GM23248 (cell line): ENCODE measurements around the gene CTBP2. TPM values are rescaled to one million over a fixed set of nuclear protein-coding genes. Genes with fewer than 3 reads are reported as not detected.

Experiments used
- DNase-seq: peaks from one replicate; pipeline ENCODE4 v3.0.0-alpha.2; 2015
- H2AFZ ChIP-seq: fragments of 200-600 bp; sonication (generic); 2 replicates; pipeline ENCODE4 v1.6.1; 2016; ENCODE audit warnings: antibody characterized with exemption
- H3F3A ChIP-seq: fragments of 200-600 bp; sonication (generic); 2 replicates; pipeline ENCODE4 v1.6.1; 2016; ENCODE audit warnings: mild to moderate bottlenecking, antibody characterized with exemption, mixed run types; ENCODE audit not compliant: insufficient read depth
- H3K27ac ChIP-seq: fragments of 200-600 bp; sonication (generic); 2 replicates; pipeline ENCODE4 v1.5.1; 2016; ENCODE audit warnings: mild to moderate bottlenecking
- H3K27me3 ChIP-seq: fragments of 200-600 bp; sonication (generic); replicated peaks from 2 replicates; pipeline ENCODE4 v1.6.1; 2016; ENCODE audit warnings: mild to moderate bottlenecking; ENCODE audit not compliant: insufficient read depth
- H3K36me3 ChIP-seq: fragments of 200-600 bp; sonication (generic); 2 replicates; pipeline ENCODE4 v1.6.1; 2016; ENCODE audit warnings: low read depth, mild to moderate bottlenecking
- H3K4me1 ChIP-seq: fragments of 200-600 bp; sonication (generic); 2 replicates; pipeline ENCODE4 v1.6.1; 2016; ENCODE audit warnings: mild to moderate bottlenecking; ENCODE audit not compliant: insufficient read depth
- H3K4me2 ChIP-seq: fragments of 200-600 bp; sonication (generic); one replicate; pipeline ENCODE4 v1.6.1; 2016; ENCODE audit warnings: mild to moderate bottlenecking; ENCODE audit not compliant: unreplicated experiment
- H3K4me3 ChIP-seq: fragments of 200-600 bp; sonication (generic); 2 replicates; pipeline ENCODE4 v1.5.1; 2016; ENCODE audit warnings: mild to moderate bottlenecking
- H3K79me2 ChIP-seq: fragments of 200-600 bp; sonication (generic); 2 replicates; pipeline ENCODE4 v1.6.1; 2016; ENCODE audit warnings: mild to moderate bottlenecking; ENCODE audit not compliant: insufficient read depth
- H3K9ac ChIP-seq: fragments of 200-600 bp; sonication (generic); 2 replicates; pipeline ENCODE4 v1.6.1; 2016; ENCODE audit warnings: mild to moderate bottlenecking
- H3K9me2 ChIP-seq: fragments of 200-600 bp; sonication (generic); 2 replicates; pipeline ENCODE4 v1.6.1; 2016; ENCODE audit warnings: mixed run types, mild to moderate bottlenecking, moderate library complexity; ENCODE audit not compliant: insufficient read depth
- H3K9me3 ChIP-seq: fragments of 200-600 bp; sonication (generic); one replicate; pipeline ENCODE4 v1.6.1; 2017; ENCODE audit warnings: low read depth
- H4K20me1 ChIP-seq: fragments of 200-600 bp; sonication (generic); 2 replicates; pipeline ENCODE4 v1.6.0; 2016; ENCODE audit not compliant: insufficient read depth
- EZH2 ChIP-seq: fragments of 200-600 bp; sonication (generic); IDR thresholded peaks from 2 replicates; pipeline ENCODE4 v1.6.1; 2018; ENCODE audit warnings: antibody characterized with exemption, mild to moderate bottlenecking; ENCODE audit not compliant: insufficient read depth, poor library complexity, severe bottlenecking
- EZH2phosphoT487 ChIP-seq: fragments of 200-600 bp; sonication (generic); IDR thresholded peaks from 2 replicates; pipeline ENCODE4 v1.6.1; 2018; ENCODE audit warnings: antibody characterized with exemption, moderate library complexity, mild to moderate bottlenecking, low read depth; ENCODE audit not compliant: insufficient read depth
- WGBS, 2 experiments: methylation state at CpG; one replicate each; pipeline ENCODE4 v1.1.6; 2015 to 2017; ENCODE audit warnings: low lambda C conversion rate in 2 of 2, low coverage in 1 of 2; ENCODE audit errors: missing lambda C conversion rate in 2 of 2; 5-methylcytosine and 5-hydroxymethylcytosine counted together
- in situ Hi-C: fragments of 300-500 bp; cut with MboI; formaldehyde crosslinking; loops from 2 replicates; pipeline ENCODE4 v1.15.0; 2020
- polyA plus RNA-seq: library from polyadenylated mRNA; unstranded; fragments of >200 nt; fragmentation: Nextera tagmentation; extraction: Ambion mirVana; gene quantifications from 2 replicates; pipeline ENCODE4 v1.2.1, GENCODE V29; 2016
- total RNA-seq: library from RNA; depleted of rRNA; stranded (reverse); fragments of >200 nt; shearing (Covaris generic); gene quantifications from 2 replicates; pipeline ENCODE4 v1.2.3, GENCODE V29; 2014

CTBP2 gene
- total and polyA plus RNA-seq, 2 experiments from 2014 or later: 52.0 to 65.5 TPM

DNA sequence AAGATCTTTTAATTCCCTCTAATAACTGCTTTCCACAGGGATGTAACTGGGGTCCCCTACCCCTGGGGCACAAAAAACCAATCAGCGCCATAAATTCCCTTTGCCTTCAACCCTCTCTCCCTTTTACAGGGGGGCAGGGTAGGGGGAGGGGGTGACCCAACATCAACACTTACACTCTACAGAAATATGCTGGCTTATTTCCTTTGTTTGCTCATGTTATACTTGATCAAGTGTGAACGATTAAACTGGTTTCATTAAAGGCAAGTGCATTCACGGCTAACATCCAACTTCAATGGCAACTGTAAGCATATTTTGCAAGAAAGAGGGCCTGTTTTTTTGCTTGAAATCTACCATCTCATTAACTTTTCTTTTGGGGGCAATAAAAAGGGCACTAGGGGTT lies 2.9 kb downstream of the CTBP2 start:
- H3K79me2 ChIP-seq: peaks cover 62% of the 10 kb centered on the region
- no peak overlapping the region for H2AFZ ChIP-seq
- H3K27ac ChIP-seq: peak overlapping the region; percentile 78
- H3K4me2 ChIP-seq: peak overlapping the region; percentile 99
- no peaks in the 10 kb centered on the region for H3K9me2 ChIP-seq
- H4K20me1 ChIP-seq: 0 out of 2 replicates have a peak, but pooled peaks cover 8% of the 10 kb centered on the region
- peak overlapping the region; percentile 97 for H3K4me3 ChIP-seq
- peak overlapping the region; percentile 88 for H3K9ac ChIP-seq
- no peak for TF ChIP-seq EZH2phosphoT487
- TF ChIP-seq EZH2: no peak
- no peaks in the 10 kb centered on the region for H3K9me3 ChIP-seq
- DNase-seq: peak; percentile 33
- peaks cover 49% of the 10 kb centered on the region for H3K4me1 ChIP-seq
- H3F3A ChIP-seq: peaks cover 21% of the 10 kb centered on the region
- WGBS, 2 experiments: 25 to 29% methylated on average over 3 of the region's 3 CpGs
- in situ Hi-C loops: no loop called here
- H3K27me3 ChIP-seq: no peaks in the 10 kb centered on the region
- H3K36me3 ChIP-seq: no peaks in the 10 kb centered on the region

DNA sequence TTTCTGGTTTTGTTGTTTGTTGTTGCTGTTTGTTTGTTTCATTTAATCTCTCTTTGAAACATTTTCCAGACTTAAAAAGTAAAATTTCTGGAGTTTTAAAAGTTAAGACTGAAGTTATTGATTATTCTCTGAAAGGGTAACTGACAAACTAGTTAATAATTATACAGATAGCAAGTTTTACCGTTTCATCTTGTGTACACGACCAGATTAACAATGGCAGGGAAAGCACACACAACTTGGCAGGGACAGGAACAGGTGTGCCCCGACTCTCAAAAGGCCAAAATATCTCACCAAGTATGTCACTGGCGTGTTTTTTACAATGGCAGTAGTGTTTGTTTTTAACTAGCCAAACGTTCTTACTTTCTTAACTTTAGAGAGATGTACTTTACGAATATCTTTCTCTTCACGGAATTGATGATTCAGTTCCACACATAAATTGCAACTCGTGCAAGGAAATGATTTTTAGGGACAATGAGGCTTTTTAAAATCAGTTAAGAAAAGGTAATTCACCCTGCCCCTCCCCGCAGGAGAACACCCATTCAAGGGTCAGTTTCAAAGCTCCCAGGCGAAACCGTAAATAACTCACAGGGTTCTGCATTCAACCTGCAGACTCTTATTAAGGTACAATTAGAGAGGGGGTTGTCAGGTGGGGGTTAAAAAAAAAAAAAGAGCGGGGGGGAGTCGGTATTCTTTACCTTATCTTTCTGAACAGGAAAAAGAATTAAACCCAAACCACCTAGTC lies 3.5 kb downstream of the CTBP2 start:
- Histone ChIP-seq H3F3A (peaks cover 21% of the 10 kb centered on the region), H3K9me3 (no peaks in the 10 kb centered on the region), H3K36me3 (no peaks in the 10 kb centered on the region), H3K9me2 (no peaks in the 10 kb centered on the region), H3K4me3 (peak overlapping the region; percentile 97), H3K27me3 (no peaks in the 10 kb centered on the region), H3K4me1 (peaks cover 51% of the 10 kb centered on the region), H3K9ac (peak overlapping the region; percentile 88), H3K79me2 (peaks cover 68% of the 10 kb centered on the region), H3K4me2 (peak overlapping the region; percentile 99), H3K27ac (peak overlapping the region; percentile 78; the same call in 1 of the 2 replicates), H2AFZ (no peak overlapping the region), H4K20me1 (0 out of 2 replicates have a peak, but pooled peaks cover 8% of the 10 kb centered on the region)
- WGBS, 2 experiments: 50 to 51% methylated on average over 13 of the region's 13 CpGs
- in situ Hi-C loops: no loop called here
- TF ChIP-seq EZH2 (no peak), EZH2phosphoT487 (no peak)
- no peak for DNase-seq

DNA sequence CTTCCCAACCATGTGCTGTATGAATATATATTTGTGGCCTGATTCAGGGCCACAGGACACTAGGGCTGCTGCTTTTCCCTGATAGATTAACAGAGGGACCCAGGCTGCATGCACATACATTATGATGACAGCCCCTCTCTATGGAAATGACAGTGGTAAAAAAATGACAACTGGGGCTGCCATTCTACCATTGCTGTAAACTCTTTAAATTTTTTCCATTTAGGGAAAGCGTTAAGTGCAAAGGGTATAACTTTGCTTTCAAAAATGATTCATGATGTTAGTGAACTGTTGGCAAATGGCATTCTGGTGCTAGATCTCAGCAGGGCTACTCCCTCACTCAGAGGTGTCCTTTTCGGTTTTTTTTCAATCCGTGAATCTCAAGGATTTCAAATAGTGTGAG lies 4.2 kb downstream of the CTBP2 start:
- TF ChIP-seq EZH2: no peak
- no peak for TF ChIP-seq EZH2phosphoT487

DNA sequence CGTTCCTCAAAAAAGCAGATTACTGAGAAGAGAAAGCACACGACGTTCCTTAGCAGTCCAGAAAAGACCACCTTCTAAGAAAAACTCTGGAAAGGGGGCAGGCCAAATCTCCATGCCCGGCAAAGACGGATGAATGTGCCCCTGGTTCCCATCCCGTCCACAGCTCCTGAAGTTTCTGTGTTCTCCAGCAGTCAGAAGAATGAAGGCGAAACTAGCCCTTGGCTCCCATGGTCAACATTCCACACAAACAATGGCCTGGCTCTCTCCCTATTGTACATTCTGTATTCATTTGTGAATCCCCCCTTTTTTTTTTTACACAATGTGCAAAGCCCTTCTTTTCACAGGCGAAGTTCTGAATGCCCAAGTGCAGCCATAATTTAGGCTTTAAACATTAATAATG lies 5.3 kb downstream of the CTBP2 start:
- DNase-seq: no peak
- WGBS, 2 experiments: 70 to 74% methylated on average over 8 of the region's 8 CpGs
- Histone ChIP-seq H3K4me2 (no peak overlapping the region), H3K4me1 (peaks cover 51% of the 10 kb centered on the region), H2AFZ (no peak overlapping the region), H3K9ac (0 out of 2 replicates have a peak overlapping the region, but pooled peaks have one; percentile 35), H3K9me3 (no peaks in the 10 kb centered on the region), H3K79me2 (peaks cover 86% of the 10 kb centered on the region), H3K27ac (no peak overlapping the region), H3F3A (peaks cover 21% of the 10 kb centered on the region), H4K20me1 (0 out of 2 replicates have a peak, but pooled peaks cover 8% of the 10 kb centered on the region), H3K4me3 (no peak overlapping the region), H3K9me2 (no peaks in the 10 kb centered on the region), H3K36me3 (no peaks in the 10 kb centered on the region; the same call in 1 of the 2 replicates), H3K27me3 (no peaks in the 10 kb centered on the region)
- in situ Hi-C loops: no loop called here
- no peak for TF ChIP-seq EZH2
- no peak for TF ChIP-seq EZH2phosphoT487

More for the DNA sequence above, 4.2 kb downstream of the CTBP2 start:
- H4K20me1 ChIP-seq: 0 out of 2 replicates have a peak, but pooled peaks cover 8% of the 10 kb centered on the region
- H3K36me3 ChIP-seq: no peaks in the 10 kb centered on the region
- in situ Hi-C loops: no loop called here
- peaks cover 21% of the 10 kb centered on the region for H3F3A ChIP-seq
- no peaks in the 10 kb centered on the region for H3K9me3 ChIP-seq
- 92 to 95% methylated on average over 3 of the region's 3 CpGs for WGBS, 2 experiments
- H3K9ac ChIP-seq: no peak overlapping the region
- DNase-seq: no peak
- no peak overlapping the region for H3K27ac ChIP-seq
- H3K79me2 ChIP-seq: peaks cover 75% of the 10 kb centered on the region
- no peaks in the 10 kb centered on the region for H3K27me3 ChIP-seq
- H3K4me3 ChIP-seq: no peak overlapping the region
- H2AFZ ChIP-seq: no peak overlapping the region
- peaks cover 51% of the 10 kb centered on the region for H3K4me1 ChIP-seq
- H3K9me2 ChIP-seq: no peaks in the 10 kb centered on the region
- no peak overlapping the region for H3K4me2 ChIP-seq
